ENCODE data around the gene GSTP1.
"Not testable (repeated sequence)": the region's sequence is repeated elsewhere in the genome, so short reads cannot be mapped to it uniquely, and the experiment has no call there.

The GSTP1 gene

GRCh38 chr11:67583247-67584204, at the start of gene GSTP1:
Gene GSTP1 (plus strand): TSS chr11:67583812. CDS start chr11:67583844, 32 bp downstream.
- DNase-seq = peak; percentile 93

GRCh38 chr11:67534070-67534679, 49.4 kb upstream of the GSTP1 start:
- no peak for DNase-seq

- DNase-seq = no peak
Measured at GRCh38 chr11:67535561-67535960, 48.1 kb upstream of the GSTP1 start.

- no peak for DNase-seq
Measured at GRCh38 chr11:67538306-67538705, 45.3 kb upstream of the GSTP1 start.

GRCh38 chr11:67538823-67539505, 44.6 kb upstream of the GSTP1 start:
- no peak for DNase-seq

GRCh38 chr11:67539550-67539949, 44.1 kb upstream of the GSTP1 start:
- no peak for DNase-seq

- no peak for DNase-seq
Measured at GRCh38 chr11:67541198-67541597, 42.4 kb upstream of the GSTP1 start.

- no peak for DNase-seq
Measured at GRCh38 chr11:67542169-67542568, 41.4 kb upstream of the GSTP1 start.

GRCh38 chr11:67542971-67543370, 40.6 kb upstream of the GSTP1 start:
- DNase-seq = no peak

- no peak for DNase-seq
Measured at GRCh38 chr11:67543585-67543984, 40.0 kb upstream of the GSTP1 start.

GRCh38 chr11:67544616-67545242, 38.9 kb upstream of the GSTP1 start:
- no peak for DNase-seq

- no peak for DNase-seq
Measured at GRCh38 chr11:67545280-67545679, 38.3 kb upstream of the GSTP1 start.

- not testable (repeated sequence) for DNase-seq
Measured at GRCh38 chr11:67548112-67548511, 35.5 kb upstream of the GSTP1 start.

- no peak for DNase-seq
Measured at GRCh38 chr11:67548555-67549110, 35.0 kb upstream of the GSTP1 start.

GRCh38 chr11:67551127-67551526, 32.5 kb upstream of the GSTP1 start:
- no peak for DNase-seq

- DNase-seq = not testable (repeated sequence)
Measured at GRCh38 chr11:67551697-67552096, 31.9 kb upstream of the GSTP1 start.

- no peak for DNase-seq
Measured at GRCh38 chr11:67556244-67556643, 27.4 kb upstream of the GSTP1 start.

GRCh38 chr11:67558084-67558772, 25.4 kb upstream of the GSTP1 start:
- no peak for DNase-seq

GRCh38 chr11:67561971-67562619, 21.5 kb upstream of the GSTP1 start:
- no peak for DNase-seq

- DNase-seq = no peak
Measured at GRCh38 chr11:67562963-67563704, 20.5 kb upstream of the GSTP1 start.

- DNase-seq = not testable (repeated sequence)
Measured at GRCh38 chr11:67563705-67564114, 19.9 kb upstream of the GSTP1 start.
